Caki2 (cell line): ENCODE results near the gene MUSK. TPM values are rescaled to one million over a fixed set of nuclear protein-coding genes. Genes with fewer than 3 reads are reported as not detected.

Source experiments
- DNase-seq: peaks from one replicate; pipeline ENCODE4 v3.0.0-alpha.2; 2015; ENCODE audit warnings: low read depth
- in situ Hi-C: cut with HindIII; loops from 2 replicates; pipeline ENCODE4 v1.10.0; 2016; ENCODE audit warnings: low sequenced_read_pairs, low pct_unique_long_range_greater_than_20kb, mixed read lengths
- total RNA-seq: library from RNA; depleted of rRNA; stranded (reverse); fragments of >200 nt; shearing (Covaris generic); gene quantifications from 2 replicates; pipeline ENCODE4 v1.2.3, GENCODE V29; 2014; ENCODE audit warnings: low replicate concordance; rRNA removed

The MUSK gene
- total RNA-seq, result not detected in 2 replicates

DNA sequence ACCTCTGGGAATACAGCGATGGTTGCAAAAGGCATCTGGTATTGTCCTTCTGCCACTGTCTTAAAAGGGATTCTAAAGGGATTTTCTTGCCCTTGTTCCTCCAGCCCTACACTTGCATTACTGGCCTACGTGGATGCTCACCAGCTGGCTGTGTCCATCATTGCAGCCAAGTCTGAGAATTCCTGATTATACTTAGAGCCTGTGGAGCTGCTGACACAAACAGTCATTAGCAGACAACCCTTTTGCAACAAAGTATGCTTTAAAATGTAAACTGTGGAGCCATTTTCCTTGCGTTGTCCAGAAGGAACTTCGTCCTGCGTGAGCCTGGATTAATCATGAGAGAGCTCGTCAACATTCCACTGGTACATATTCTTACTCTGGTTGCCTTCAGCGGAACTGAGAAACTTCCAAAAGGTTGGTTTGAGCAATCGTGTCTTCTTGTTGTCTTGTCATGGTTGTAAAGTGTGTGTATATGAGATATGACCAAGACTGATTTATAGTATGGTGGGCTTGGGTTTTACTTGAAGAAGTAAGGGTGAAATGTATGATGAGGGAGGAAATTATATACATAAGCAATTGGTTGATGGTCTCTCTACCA, at the start of gene MUSK:
Gene MUSK (plus strand): TSS at position 222 of the 598 bp plus-strand sequence. CDS start 114 bp downstream, at position 336.
- DNase-seq, result no peak

DNA sequence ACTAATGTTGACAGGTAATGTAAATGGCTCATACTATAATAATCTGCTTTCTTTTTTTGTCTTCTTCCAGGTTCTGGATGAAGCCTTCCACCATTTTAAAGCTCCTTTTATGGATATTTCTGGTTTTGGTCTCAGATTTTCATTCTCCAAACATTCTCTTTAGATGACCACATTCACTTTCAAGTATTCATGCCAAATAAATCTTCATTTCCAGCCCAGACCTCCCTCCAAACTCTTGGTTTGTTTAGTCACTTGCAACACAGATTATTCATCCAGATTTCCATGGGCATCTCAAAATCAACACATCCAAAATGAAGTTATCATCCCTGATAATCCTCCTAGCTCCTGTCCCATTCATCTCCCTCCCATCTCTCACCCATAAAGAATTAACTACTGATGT, 48.8 kb upstream of the MUSK start:
- in situ Hi-C loops, result no loop called here
- no peak for DNase-seq

More for the DNA sequence above, at the start of gene MUSK:
- in situ Hi-C loops, result no loop called here

DNA sequence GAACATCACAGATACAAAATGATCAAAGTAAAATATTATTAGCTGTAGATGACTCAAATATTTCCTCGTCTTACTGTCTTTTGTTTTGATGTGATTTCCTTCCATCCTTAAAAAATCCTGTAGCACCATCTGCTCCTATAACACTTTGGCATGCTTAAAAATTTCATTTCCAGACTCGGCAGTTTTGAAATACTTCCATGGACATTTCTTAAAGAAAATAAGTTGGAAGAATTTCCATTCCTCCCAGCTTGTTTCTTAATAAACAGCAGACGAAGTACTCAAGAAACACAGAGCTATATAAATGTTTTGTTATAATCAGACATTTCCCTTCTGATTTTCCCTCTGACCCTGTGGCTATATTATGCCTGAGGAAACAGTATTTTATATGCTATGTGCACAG, 47.9 kb upstream of the MUSK start:
- DNase-seq, result no peak
- in situ Hi-C loops, result no loop called here

DNA sequence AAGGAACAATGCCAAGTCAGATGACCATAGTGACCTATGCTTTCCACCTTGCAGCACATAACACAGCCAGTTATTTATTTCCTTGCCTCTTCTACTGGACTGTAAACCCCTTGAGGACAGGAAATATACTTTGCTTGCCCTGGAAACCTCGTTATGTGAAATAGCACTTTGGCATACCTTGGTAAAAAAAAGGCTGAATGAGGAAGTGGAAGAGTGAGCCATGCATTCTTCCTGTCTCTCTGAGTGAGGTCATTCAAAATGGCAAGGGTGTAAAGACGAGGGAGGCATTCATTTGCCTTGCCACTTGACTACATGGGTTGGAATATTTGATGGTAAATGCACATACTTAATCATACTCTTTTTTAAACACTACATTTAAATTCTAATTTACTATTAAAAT, 46.2 kb upstream of the MUSK start:
- DNase-seq, result no peak

DNA sequence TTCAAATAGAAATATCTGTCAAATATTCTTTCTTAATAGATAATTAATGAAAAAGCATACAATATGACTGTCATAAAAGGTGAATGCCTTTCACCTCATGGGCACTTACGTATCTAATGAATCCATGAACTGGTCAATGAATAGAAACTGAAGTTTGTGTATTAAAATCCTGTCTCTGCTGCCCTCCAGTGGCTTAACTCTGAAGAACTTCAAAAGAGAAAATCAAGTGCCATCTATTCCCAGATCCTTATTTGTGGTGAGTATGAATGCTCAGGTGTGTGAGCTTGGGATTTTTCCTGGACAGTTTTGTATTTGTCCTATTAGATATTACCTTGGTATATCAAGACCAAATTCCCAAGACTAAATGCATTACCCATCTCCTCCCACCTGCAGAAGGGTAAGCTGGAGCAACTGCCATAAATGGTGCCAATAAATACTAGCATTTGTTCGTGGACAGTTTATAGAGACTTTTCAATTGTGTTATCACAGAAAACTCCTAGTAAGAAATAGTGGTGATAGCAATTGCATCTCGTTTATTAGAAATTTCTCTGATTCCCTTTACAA, 45.0 kb upstream of the MUSK start:
- DNase-seq, result peak; percentile 52
- in situ Hi-C loops, result no loop called here

More for the DNA sequence above, 46.2 kb upstream of the MUSK start:
- in situ Hi-C loops, result no loop called here

DNA sequence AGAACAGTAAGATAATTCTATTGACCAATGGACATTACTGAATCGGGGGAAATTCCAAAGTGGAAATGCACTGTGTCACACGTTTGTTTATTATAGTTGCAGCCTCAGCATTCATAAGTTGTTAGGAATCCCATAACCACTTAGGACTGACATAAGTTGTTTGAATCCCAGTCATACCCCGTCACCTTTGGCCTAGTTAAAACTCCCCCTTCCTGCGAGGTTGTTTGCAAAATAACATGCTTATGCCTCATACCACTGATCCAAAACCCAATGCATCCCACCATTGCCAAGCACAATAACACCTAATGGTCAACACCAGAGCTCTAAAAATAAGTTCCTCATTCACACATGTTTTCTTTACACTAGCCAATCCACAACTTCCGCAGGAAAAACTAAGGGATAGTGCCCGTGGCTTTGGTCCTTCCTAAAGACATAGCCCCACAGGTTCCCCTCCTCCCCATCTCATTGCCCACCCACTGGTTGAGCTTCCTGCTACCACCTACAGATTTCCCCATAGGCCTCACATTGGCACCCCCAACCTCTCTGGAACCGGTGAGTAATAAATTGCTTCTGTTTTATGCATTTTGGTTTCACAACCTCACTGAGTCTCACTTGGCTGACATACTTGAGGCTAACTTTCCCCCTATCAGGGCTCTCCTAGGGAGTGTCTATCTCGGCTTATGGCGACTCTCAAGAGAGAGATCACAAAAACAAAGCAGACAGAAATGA, 42.3 kb upstream of the MUSK start:
- in situ Hi-C loops, result no loop called here
- peak; percentile 36 for DNase-seq

DNA sequence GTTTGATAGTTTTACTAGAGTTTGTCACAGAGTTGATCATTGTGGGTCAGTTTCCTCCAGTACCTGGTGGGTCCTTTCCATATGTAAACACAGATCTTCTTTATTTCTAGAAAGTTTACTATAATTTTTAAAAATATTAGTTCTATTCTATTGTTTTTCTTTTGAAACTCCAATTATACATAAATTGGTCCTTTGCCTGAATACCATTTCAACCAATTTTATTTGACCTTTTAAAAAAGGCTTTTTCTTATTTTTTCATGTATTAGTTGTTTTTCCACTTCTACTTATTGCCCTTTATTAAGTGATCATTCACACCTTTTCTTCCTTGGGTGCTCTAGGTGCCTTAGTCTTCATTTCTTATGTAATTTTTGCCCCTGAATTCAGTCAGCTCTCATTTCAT, 33.0 kb upstream of the MUSK start:
- in situ Hi-C loops, result no loop called here
- DNase-seq, result no peak

DNA sequence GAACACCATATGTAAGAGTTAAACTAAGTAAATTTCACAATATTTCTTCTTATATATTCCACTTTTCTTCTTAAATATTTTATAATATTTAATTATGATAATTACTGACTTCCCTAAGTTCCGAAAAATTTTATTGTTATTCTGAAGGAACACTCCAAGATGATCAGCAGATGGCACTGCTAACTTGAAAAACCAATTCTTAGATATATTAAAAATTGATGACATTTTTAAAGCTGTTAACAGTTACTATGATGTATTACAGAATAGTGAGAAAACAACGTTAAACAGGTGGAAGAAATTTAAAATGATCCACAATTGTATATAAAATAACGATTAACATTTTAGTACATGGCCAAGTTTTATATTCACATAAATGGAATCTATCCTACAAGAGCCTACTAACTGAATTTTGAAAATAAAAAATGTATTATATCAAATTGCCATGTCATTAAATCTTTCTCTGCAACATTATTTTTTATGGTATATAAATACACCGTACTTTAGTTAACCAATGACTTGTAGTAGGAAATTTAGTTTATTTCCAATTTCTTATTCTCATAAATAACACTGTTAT, 30.1 kb upstream of the MUSK start:
- in situ Hi-C loops, result no loop called here
- no peak for DNase-seq

DNA sequence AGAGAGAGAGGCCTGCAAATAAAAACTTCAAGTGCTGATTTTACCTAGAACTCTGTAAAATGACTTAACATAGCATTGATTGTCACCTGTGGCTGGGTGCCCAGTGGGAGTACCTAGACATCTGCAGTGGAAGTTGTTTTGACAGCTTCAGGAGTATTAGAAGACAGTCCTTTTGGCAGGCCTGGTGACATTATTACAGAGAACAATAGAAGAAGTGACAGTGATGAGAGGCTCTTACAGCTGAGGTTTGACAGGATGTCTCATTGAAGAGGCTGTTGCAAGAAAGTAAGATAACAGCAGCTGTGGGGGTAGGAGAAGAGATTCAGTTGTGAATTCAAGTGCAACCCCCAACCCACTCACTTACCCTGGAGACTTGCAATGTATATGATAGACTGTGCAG, 27.9 kb upstream of the MUSK start:
- no peak for DNase-seq
- in situ Hi-C loops, result no loop called here

DNA sequence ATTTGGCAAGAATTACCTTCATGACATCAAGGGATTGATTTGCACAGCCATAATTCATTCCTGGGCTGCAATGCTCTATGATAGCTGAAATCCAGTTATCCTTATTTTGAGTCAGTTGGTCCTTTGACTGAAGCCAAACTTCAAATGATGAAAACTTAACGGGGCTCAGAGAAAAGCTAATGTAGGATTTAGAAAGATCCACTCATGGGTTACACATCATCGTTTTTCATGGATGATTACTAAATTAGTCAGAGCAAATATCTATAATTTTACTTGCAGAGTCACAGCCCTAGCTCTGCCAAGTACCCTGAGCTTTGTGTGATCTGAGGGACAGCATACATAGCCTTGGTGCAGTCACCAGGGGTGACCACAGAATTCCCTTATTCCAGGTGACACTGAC, 27.3 kb upstream of the MUSK start:
- in situ Hi-C loops, result no loop called here
- no peak for DNase-seq

DNA sequence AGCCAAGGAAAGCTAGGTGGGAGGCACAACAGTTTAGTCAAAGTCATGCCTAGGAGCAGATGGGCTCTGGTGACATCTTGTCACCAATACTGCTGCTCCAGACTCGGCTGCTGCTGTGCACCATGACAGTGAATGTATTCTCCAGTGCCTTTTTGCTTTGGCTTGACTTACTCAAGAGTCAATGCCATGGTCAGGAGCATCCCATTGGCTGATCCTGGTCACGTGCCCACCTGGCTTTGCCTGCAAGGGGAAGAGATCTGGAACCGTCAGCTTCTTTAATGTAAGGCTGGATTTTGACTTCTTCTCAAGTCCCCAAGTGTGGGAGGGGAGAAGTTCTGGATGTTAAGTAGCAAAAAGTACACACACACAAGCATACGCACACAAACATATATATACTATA, 19.9 kb upstream of the MUSK start:
- DNase-seq, result no peak
- in situ Hi-C loops, result no loop called here

DNA sequence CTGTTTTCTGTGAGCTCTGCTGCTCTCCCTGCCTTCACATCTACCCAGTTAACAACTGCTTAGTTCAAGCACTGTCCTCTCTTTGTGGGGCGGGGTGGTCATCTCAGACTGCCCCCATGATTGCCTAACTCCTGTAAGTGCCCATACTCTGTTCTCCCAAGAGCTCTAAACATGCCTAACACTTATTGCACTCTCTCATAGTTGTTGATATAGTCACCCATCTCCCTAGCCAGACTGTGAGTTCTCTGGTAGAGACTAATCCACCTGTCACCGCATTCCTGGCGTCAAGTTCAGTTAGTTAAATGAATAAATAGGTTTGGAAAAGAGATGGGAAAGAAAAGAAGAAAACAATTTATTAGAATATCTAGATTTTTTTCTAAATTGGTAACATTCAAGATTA, 18.3 kb upstream of the MUSK start:
- in situ Hi-C loops, result no loop called here
- DNase-seq, result no peak

DNA sequence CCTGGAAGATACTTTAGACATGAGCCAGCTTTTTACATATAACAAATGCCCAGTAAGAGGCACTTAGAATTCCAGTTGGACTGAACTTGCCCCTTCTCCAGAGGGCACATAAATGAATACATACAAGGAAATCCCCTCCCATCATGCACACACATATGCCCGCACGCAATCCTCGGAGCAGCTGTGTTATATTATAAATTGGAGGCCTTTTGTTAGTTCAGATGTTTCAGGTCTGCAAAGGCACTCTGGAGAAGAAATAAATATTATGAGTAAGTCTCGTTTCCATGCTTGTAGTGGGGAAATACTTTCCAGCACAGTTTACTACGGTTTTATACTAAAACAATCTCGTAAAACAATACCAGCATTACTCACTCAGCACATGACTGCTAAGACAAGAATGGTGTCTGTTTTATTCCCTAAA, 17.6 kb upstream of the MUSK start:
- in situ Hi-C loops, result no loop called here
- DNase-seq, result peak; percentile 7

DNA sequence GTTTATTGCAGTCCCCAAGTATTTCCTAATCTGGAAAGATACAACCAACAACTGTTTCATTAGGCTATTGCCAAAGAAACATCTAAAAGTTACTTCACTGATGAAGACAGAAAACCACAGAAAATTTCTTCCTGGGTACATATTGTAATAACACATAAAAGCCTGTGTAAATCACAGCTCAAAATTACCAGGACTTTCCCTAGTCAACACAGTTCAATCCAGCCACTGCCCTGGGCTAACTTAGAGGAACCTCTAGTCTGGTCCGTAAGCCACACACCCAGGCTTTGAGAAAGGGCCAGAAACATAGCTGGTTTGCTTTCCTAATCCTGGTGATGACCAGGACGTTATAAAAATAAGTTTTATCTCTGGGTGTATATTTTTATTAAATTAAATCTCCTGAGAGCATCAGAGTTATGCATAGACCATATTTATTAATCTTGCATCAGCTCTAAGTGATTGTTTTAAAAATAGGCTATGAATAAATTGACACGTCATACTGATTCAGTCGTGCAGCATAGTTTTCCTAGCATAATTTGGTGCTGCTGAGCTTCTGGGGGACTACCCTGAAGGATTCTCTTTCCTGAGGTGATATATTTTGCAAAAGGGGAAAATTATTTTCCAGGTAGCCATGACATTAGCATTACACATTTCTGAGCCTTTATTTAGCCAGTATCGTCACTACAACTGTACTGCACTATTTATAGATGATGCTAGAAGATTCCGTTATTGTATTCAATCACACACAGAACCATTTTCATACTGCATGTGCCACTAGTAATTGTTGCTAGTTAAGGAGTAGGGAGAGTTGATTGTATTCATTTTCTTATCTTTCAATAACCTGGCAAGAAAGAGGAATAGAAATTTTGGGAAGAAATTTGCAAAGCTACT, 12.6 kb upstream of the MUSK start:
- DNase-seq, result no peak
- in situ Hi-C loops, result no loop called here

DNA sequence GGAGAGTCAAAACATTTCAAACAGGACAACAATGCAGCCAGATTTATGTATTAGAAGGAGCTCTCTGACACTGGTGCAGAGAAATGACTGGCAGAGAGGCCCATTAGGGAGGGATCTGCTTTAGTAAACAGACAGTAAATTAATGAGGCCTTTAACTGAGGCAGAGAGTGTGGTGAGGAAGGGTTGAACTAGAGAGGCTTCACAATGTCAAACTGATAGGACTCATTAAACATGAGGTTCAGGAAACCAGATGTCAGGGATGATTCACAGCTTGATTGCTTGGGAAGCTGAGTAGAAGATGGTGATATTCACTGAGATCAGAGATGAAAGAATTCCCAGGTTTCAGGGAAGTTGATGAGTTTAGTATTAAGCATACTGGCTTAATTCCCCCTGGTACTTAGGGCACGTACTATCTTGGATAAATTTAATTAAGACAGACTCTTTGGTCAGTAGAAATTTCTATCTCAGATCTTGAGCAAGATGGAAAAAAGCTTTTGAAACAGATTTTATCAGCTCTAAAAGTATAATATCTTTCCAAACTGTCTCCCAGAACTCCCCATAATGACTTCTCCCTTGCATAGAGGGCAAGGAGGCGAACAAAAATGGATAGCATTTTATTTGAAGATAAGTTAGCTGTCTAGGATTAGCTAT, 8.6 kb upstream of the MUSK start:
- peak; percentile 6 for DNase-seq
- in situ Hi-C loops, result no loop called here

DNA sequence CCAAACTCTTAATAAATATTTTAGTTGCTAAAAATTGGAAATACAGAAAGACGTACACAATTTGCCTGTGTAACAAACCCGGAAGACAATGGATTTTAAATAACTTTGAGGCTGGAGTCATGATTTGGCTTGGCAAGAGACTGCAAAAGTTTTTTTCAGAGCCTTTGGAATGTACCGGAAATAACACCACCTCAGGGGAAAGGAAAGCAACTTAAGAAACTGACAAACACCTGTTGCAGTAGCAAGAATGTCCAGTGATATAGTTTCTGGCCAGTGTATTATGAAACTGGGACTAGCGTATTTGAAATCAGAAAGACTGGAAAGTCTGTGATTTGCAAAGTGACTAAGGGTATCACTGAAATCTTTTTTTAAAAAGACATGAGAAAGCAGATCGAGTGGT, 842 bp downstream of the MUSK start:
- no peak for DNase-seq
- in situ Hi-C loops, result no loop called here

DNA sequence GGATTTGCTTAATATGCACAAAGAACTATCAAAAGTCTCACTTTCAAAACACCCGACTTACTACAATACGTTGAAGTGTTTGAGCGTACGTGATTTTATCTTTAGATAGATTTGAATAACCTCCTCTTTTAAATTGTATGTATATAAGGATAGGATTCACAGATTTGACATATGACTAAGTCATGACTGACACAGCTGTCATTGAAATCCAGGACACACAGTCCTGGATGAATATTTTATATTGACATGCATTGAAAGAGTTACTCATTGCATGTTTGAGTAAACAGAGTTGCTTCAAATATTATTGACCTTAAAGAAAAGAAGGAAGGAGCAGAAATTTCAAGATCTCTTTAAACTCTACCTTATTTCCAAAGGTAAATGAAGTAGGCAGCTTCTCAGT, 3.3 kb downstream of the MUSK start:
- in situ Hi-C loops, result no loop called here
- no peak for DNase-seq

DNA sequence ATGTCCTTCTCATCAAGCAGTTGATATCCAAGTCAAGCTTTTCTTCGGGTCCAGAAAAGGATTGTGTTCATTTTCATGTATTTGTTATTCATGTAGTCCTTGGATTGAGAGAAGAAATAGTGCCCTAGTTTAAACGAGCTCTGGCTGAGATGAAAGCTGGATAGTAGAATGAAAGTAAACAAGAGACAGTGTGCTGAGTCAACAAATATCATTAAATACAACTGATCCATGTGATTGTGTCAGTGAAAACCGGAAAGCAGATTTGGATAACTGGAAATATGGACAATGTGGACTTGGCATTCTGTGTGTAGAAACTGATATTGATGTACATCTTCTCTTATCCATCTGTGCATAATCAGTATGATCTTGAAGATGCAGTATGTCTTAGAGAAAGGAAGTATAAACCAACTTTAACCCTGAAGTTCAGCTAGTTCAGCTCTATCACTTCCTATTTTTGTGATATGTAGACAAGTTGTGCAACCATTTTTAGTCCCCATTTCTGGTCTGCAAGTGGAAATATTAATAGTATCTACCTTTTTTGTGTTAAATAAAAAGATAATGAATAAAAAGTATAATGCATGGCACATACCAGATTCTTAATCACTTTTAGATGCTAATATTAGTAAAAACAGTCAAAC, 4.4 kb downstream of the MUSK start:
- in situ Hi-C loops, result no loop called here
- no peak for DNase-seq
